Calu3 (cell line): ENCODE measurements around the gene SMOC2. TPM values are rescaled to one million over a fixed set of nuclear protein-coding genes. Genes with fewer than 3 reads are reported as not detected.

ENCODE experiments used
- BruUV-seq: library from RNA; stranded (reverse); fragments of 400-500 nt; replicated peaks from 2 replicates; lab custom pipeline; 2021; lab: Mats Ljungman, UMichigan
- CTCF ChIA-PET: fragments of 300-600 bp; sonication (Branson Sonifier 250); formaldehyde crosslinking; loops from one replicate; lab custom pipeline; 2022; ENCODE audit warnings: antibody characterized with exemption; lab: Charles Lee
- DNase-seq: peaks from one replicate; pipeline ENCODE4 v3.0.0; 2022
- H3K27ac Mint-ChIP-seq: one replicate; pipeline ENCODE4 v1.8.0; 2022; ENCODE audit warnings: mixed read lengths; ENCODE audit not compliant: unreplicated experiment
- H3K27me3 Mint-ChIP-seq: one replicate; pipeline ENCODE4 v1.8.0; 2022; ENCODE audit warnings: mixed read lengths; ENCODE audit not compliant: unreplicated experiment
- H3K36me3 Mint-ChIP-seq: one replicate; pipeline ENCODE4 v1.8.0; 2022; ENCODE audit warnings: mild to moderate bottlenecking, moderate library complexity, mixed read lengths; ENCODE audit not compliant: insufficient read depth, unreplicated experiment
- H3K4me1 Mint-ChIP-seq: one replicate; pipeline ENCODE4 v1.8.0; 2022; ENCODE audit warnings: mild to moderate bottlenecking, low read depth, mixed read lengths; ENCODE audit not compliant: unreplicated experiment
- H3K4me3 Mint-ChIP-seq: one replicate; pipeline ENCODE4 v1.8.0; 2022; ENCODE audit warnings: mild to moderate bottlenecking, low read depth, moderate library complexity, mixed read lengths; ENCODE audit not compliant: unreplicated experiment
- H3K9me3 Mint-ChIP-seq: one replicate; pipeline ENCODE4 v1.8.0; 2022; ENCODE audit warnings: low read depth, mixed read lengths; ENCODE audit not compliant: unreplicated experiment
- intact Hi-C: fragments of 100-400 bp; cut with micrococcal nuclease; formaldehyde crosslinking; loops from one replicate; pipeline ENCODE4 v1.10.0; 2022; ENCODE audit not compliant: unreplicated experiment
- total RNA-seq: library from RNA; stranded (reverse); gene quantifications from 2 replicates; pipeline ENCODE4 v1.2.3, GENCODE V29; 2022
- TF ChIP-seq, protein P1 (sequence below): fragments of 200-600 bp; IDR thresholded peaks from one replicate; pipeline ENCODE4 v1.8.0; 2022; ENCODE audit warnings: antibody characterized with exemption; ENCODE audit not compliant: unreplicated experiment

SMOC2 gene
- total RNA-seq, 1 experiment from 2014 or later = 1.1 TPM

DNA sequence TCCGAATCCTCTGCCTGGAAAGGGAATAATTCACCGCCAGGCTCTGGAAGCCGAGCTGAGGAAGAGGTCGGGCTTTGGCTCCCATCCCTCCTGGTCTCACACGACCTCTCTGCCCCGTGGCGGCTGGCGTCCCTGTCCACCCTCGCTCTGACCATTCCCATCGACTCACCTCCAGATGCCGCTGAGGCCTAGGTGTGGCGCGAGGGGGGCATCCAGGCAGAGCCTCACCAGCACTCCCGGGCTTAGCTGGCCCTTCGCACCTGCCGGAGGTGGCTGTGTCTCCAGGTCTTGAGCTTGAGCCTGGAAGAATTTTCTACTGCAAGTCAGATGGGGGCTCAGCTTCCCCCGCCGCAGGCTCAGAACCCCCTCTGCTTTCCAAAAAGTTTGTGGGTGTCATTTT, 28.5 kb upstream of the SMOC2 start:
- no TSS peak for BruUV-seq
- Mint-ChIP-seq H3K27me3 (peaks cover 30% of the 10 kb centered on the region), H3K27ac (no peak overlapping the region), H3K4me1 (no peaks in the 10 kb centered on the region), H3K4me3 (no peak overlapping the region), H3K9me3 (no peaks in the 10 kb centered on the region), H3K36me3 (no peaks in the 10 kb centered on the region)
- TF ChIP-seq, protein P1, sequence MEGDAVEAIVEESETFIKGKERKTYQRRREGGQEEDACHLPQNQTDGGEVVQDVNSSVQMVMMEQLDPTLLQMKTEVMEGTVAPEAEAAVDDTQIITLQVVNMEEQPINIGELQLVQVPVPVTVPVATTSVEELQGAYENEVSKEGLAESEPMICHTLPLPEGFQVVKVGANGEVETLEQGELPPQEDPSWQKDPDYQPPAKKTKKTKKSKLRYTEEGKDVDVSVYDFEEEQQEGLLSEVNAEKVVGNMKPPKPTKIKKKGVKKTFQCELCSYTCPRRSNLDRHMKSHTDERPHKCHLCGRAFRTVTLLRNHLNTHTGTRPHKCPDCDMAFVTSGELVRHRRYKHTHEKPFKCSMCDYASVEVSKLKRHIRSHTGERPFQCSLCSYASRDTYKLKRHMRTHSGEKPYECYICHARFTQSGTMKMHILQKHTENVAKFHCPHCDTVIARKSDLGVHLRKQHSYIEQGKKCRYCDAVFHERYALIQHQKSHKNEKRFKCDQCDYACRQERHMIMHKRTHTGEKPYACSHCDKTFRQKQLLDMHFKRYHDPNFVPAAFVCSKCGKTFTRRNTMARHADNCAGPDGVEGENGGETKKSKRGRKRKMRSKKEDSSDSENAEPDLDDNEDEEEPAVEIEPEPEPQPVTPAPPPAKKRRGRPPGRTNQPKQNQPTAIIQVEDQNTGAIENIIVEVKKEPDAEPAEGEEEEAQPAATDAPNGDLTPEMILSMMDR = no peak
- CTCF ChIA-PET = no interaction called here
- no peak for DNase-seq
- intact Hi-C loops = no loop called here

DNA sequence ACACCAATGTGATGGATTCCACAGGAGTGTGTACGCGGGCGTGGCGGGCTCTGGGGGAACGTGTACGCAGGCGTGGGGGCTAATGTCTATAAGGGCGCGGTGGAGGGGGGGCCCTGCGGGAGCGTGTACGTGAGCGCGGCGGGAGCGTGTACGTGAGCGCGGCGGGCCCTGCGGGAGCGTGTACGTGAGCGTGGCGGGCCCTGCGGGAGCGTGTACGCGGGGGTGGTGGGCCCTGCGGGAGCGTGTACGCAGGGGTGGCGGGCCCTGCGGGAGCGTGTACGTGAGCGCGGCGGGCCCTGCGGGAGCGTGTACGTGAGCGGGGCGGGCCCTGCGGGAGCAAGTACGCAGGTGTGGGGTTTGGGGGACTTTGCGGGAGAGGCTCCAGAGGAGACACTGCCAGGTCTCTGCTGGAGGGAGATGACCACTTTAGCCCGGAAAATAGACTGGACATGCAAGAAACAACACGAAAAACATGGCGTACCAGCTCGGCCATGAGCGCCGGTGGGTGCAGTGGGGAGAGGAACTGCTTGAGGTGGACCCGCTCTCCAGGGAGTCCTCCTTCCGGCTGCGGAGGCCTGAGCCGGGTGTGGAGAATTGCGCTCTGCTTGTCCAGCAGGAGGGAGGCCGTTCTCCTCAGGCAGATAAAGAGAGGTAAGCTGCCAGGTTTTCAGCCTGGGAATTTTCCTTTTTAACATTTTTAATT, 27.8 kb upstream of the SMOC2 start:
- intact Hi-C loops = no loop called here
- Mint-ChIP-seq H3K36me3 (no peaks in the 10 kb centered on the region), H3K4me1 (no peaks in the 10 kb centered on the region), H3K9me3 (no peaks in the 10 kb centered on the region), H3K27ac (no peak overlapping the region), H3K4me3 (no peak overlapping the region), H3K27me3 (peaks cover 30% of the 10 kb centered on the region)
- BruUV-seq = no TSS peak
- TF ChIP-seq, protein P1 = no peak
- CTCF ChIA-PET = no interaction called here
- DNase-seq = no peak

DNA sequence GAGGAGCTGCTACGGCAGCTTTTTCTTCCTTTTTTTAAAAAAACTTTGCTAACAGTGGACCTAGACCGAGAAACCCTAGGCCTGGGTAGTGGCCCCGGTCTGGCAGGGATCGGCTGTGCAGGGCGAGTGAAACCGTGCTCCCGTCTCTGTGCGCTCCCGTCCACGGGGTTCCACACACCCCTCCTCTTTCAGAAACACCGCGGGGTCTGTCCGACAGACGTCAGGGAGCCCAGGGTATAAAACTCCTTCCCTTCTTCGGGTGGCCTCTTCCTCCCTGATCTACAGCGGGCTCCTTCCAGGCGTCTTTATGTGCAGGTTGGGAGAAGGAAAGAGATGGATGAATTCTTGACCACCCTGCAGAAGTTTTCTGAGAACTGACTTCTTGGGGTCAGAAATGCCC, 27.1 kb upstream of the SMOC2 start:
- TF ChIP-seq, protein P1 = no peak
- no peak overlapping the region for H3K4me3 Mint-ChIP-seq
- CTCF ChIA-PET = no interaction called here
- intact Hi-C loops = no loop called here
- no peak overlapping the region for H3K27ac Mint-ChIP-seq
- H3K4me1 Mint-ChIP-seq = no peaks in the 10 kb centered on the region
- BruUV-seq = no TSS peak
- peaks cover 32% of the 10 kb centered on the region for H3K27me3 Mint-ChIP-seq
- no peaks in the 10 kb centered on the region for H3K9me3 Mint-ChIP-seq
- no peak for DNase-seq
- no peaks in the 10 kb centered on the region for H3K36me3 Mint-ChIP-seq

DNA sequence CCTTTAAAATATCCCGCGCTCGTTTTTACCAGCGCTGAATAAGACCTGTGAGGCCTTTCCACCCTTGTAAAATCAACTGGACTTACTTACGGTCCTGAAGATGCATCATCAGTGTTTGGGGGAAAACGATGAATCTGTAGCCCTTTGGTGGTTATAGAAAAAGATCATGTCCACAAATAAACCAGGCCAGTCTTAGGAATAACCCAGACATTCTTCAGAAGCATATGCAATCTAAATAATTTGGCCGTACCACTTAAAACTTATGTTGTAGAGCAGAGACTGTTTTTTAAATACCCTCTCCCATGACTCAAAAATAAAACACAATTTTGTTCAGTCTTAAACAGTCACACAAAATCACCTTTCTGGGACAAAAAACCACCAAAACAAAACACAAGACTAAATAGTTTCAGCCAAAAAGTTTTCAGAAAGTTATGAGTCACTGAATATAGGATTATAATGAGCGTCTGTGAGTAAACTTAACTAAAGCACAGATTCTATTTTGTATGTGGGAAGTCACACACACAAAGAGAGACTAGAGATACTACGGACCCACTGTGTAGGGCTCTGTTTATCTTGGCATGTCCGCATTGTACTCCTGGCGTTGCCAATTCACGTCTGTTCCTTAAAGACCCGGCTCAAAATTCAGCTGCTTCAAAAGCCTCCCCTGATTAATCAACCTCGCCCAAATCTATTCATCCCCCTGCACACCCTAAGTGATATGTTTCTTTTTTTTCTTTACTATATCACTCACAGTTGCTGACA, 26.5 kb upstream of the SMOC2 start:
- H3K36me3 Mint-ChIP-seq = no peaks in the 10 kb centered on the region
- TF ChIP-seq, protein P1 = no peak
- H3K4me1 Mint-ChIP-seq = no peaks in the 10 kb centered on the region
- no TSS peak for BruUV-seq
- DNase-seq = no peak
- H3K27ac Mint-ChIP-seq = no peak overlapping the region
- CTCF ChIA-PET = no interaction called here
- peaks cover 39% of the 10 kb centered on the region for H3K27me3 Mint-ChIP-seq
- intact Hi-C loops = no loop called here
- no peaks in the 10 kb centered on the region for H3K9me3 Mint-ChIP-seq
- no peak overlapping the region for H3K4me3 Mint-ChIP-seq
